WTC11 (cell line): Measurements from ENCODE around the gene ABL1. TPM values are rescaled to one million over a fixed set of nuclear protein-coding genes. Genes with fewer than 3 reads are reported as not detected.

Experiments
- ATAC-seq: fragments of 200-7000 bp; cut with Tn5 transposase; 2 replicates; pipeline ENCODE4 v1.10.0; 2021; ENCODE audit warnings: mild to moderate bottlenecking, moderate library complexity
- CTCF ChIA-PET: fragments of 300-600 bp; sonication (Branson Sonifier 250); formaldehyde crosslinking; loops from one replicate; lab custom pipeline; 2021; ENCODE audit warnings: antibody characterized with exemption; lab: Charles Lee
- POLR2A ChIA-PET: fragments of 350-600 bp; sonication (Branson Sonifier 250); formaldehyde crosslinking; loops from one replicate; lab custom pipeline; 2021; ENCODE audit warnings: antibody characterized with exemption; lab: Charles Lee
- DNase-seq: peaks from one replicate; pipeline ENCODE4 v3.0.0; 2021; ENCODE audit warnings: low spot score
- H3K27ac Mint-ChIP-seq: 2 replicates; pipeline ENCODE4 v1.8.0; 2021; ENCODE audit warnings: mixed read lengths
- H3K27me3 Mint-ChIP-seq: 2 replicates; pipeline ENCODE4 v1.8.0; 2021; ENCODE audit warnings: low read depth, mild to moderate bottlenecking, moderate library complexity, mixed read lengths
- H3K36me3 Mint-ChIP-seq: 2 replicates; pipeline ENCODE4 v1.8.0; 2021; ENCODE audit warnings: mixed read lengths
- H3K4me1 Mint-ChIP-seq: 2 replicates; pipeline ENCODE4 v1.8.0; 2022; ENCODE audit warnings: mixed read lengths
- H3K4me3 Mint-ChIP-seq: 2 replicates; pipeline ENCODE4 v1.8.0; 2021; ENCODE audit warnings: mild to moderate bottlenecking, moderate library complexity, mixed read lengths
- H3K9me3 Mint-ChIP-seq: 2 replicates; pipeline ENCODE4 v1.8.0; 2021; ENCODE audit warnings: mixed read lengths
- ELF4 ChIP-seq: sonication (generic); formaldehyde crosslinking; IDR thresholded peaks from 2 replicates; pipeline ENCODE4 v1.8.1; 2022; ENCODE audit warnings: low read depth, mild to moderate bottlenecking, moderate library complexity, missing genetic modification reagents
- ETV6 ChIP-seq: sonication (generic); formaldehyde crosslinking; IDR thresholded peaks from 2 replicates; pipeline ENCODE4 v1.8.1; 2022; ENCODE audit warnings: mild to moderate bottlenecking, missing genetic modification reagents
- IRF2 ChIP-seq: sonication (generic); formaldehyde crosslinking; IDR thresholded peaks from 2 replicates; pipeline ENCODE4 v1.8.0; 2022; ENCODE audit warnings: low read depth, missing genetic modification reagents, borderline replicate concordance
- KAT7 ChIP-seq: sonication (generic); formaldehyde crosslinking; IDR thresholded peaks from 2 replicates; pipeline ENCODE4 v1.8.1; 2023; ENCODE audit warnings: missing genetic modification reagents, mild to moderate bottlenecking, borderline replicate concordance
- NFATC4 ChIP-seq: fragments of 250-450 bp; sonication (Bioruptor Pico); IDR thresholded peaks from 2 replicates; pipeline ENCODE4 v1.9.0; 2021; ENCODE audit warnings: mild to moderate bottlenecking
- NFE2L1 ChIP-seq: sonication (generic); formaldehyde crosslinking; IDR thresholded peaks from 2 replicates; pipeline ENCODE4 v1.8.1; 2023; ENCODE audit warnings: missing genetic modification reagents
- OVOL2 ChIP-seq: fragments of 250-450 bp; sonication (Bioruptor Pico); IDR thresholded peaks from 2 replicates; pipeline ENCODE4 v1.9.0; 2021; ENCODE audit warnings: mild to moderate bottlenecking, borderline replicate concordance
- TEAD1 ChIP-seq: sonication (generic); formaldehyde crosslinking; IDR thresholded peaks from 2 replicates; pipeline ENCODE4 v1.8.0; 2022; ENCODE audit warnings: mild to moderate bottlenecking, missing genetic modification reagents
- ZNF219 ChIP-seq: sonication (generic); formaldehyde crosslinking; IDR thresholded peaks from 2 replicates; pipeline ENCODE4 v1.8.0; 2023; ENCODE audit warnings: missing genetic modification reagents, mild to moderate bottlenecking, borderline replicate concordance
- total RNA-seq: library from RNA; stranded (reverse); gene quantifications from 3 replicates; pipeline ENCODE4 v1.2.3, GENCODE V29; 2021
- TF ChIP-seq, protein P1 (sequence below): sonication (generic); formaldehyde crosslinking; IDR thresholded peaks from 2 replicates; pipeline ENCODE4 v1.8.1; 2023; ENCODE audit warnings: mild to moderate bottlenecking, moderate library complexity, missing genetic modification reagents
- TF ChIP-seq, protein P2 (sequence below): sonication (generic); formaldehyde crosslinking; conservative IDR thresholded peaks from 2 replicates; pipeline ENCODE4 v1.8.1; 2023; ENCODE audit warnings: mild to moderate bottlenecking, low read depth, missing genetic modification reagents, moderate library complexity
- TF ChIP-seq, protein P3 (sequence below): sonication (generic); formaldehyde crosslinking; IDR thresholded peaks from 2 replicates; pipeline ENCODE4 v1.8.0; 2022; ENCODE audit warnings: mild to moderate bottlenecking, missing genetic modification reagents
- TF ChIP-seq, protein P4 (sequence below): sonication (generic); formaldehyde crosslinking; IDR thresholded peaks from 2 replicates; pipeline ENCODE4 v1.8.1; 2022; ENCODE audit warnings: mild to moderate bottlenecking, moderate library complexity, missing genetic modification reagents
- TF ChIP-seq, protein P5 (sequence below): sonication (generic); formaldehyde crosslinking; IDR thresholded peaks from 2 replicates; pipeline ENCODE4 v1.8.0; 2023; ENCODE audit warnings: missing genetic modification reagents, mild to moderate bottlenecking, borderline replicate concordance
- TF ChIP-seq, protein P6 (sequence below): sonication (generic); formaldehyde crosslinking; IDR thresholded peaks from 2 replicates; pipeline ENCODE4 v1.8.1; 2023; ENCODE audit warnings: mild to moderate bottlenecking, missing genetic modification reagents, moderate library complexity

Gene ABL1
- total RNA-seq, 1 experiment from 2014 or later: 104 TPM

DNA sequence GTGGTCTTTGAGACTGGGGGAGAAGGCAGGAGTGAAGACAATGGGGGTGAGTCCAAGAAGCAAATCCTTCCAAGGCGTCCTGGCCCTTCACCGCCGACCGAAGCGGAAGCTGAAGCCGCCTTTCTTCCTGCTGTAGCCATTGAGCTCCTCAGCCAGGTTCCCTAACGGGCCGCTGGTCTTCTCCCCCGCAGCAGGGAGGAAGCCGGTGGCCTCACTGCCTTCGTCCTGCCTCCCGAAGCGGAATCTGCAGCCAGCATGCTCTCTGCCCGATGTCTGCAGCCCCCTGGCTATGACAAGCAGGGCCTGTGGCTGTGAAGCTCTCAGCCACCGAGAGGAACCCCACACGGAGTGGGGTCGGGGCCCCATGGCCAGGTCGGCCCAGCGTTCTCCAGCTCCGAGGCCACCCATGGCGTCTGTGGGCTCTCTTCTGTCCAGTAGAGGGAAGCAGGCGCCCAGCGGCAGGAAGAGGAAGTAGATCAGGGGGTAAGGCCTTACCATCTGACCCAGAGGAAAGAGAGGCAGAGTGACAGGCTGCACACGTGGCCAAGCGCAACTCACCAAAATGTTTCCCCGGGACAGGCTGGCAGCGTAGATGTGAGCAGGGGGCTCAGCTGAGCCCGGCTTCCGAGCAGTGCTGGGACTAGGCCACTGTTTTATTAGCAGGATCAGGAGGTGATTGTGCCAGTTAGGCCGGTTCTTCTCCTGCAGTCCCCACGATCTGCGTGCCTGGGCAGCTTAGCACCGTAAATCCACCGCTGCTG, 58.5 kb downstream of the ABL1 start (continued):
- TF ChIP-seq, protein P1, sequence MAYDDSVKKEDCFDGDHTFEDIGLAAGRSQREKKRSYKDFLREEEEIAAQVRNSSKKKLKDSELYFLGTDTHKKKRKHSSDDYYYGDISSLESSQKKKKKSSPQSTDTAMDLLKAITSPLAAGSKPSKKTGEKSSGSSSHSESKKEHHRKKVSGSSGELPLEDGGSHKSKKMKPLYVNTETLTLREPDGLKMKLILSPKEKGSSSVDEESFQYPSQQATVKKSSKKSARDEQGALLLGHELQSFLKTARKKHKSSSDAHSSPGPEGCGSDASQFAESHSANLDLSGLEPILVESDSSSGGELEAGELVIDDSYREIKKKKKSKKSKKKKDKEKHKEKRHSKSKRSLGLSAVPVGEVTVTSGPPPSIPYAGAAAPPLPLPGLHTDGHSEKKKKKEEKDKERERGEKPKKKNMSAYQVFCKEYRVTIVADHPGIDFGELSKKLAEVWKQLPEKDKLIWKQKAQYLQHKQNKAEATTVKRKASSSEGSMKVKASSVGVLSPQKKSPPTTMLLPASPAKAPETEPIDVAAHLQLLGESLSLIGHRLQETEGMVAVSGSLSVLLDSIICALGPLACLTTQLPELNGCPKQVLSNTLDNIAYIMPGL: 0 out of 2 replicates have a peak, but pooled peaks have one; percentile 35
- TF ChIP-seq OVOL2 (CRISPR knock-in tag) (no peak), ELF4 (no peak), IRF2 (CRISPR knock-in tag) (no peak)

DNA sequence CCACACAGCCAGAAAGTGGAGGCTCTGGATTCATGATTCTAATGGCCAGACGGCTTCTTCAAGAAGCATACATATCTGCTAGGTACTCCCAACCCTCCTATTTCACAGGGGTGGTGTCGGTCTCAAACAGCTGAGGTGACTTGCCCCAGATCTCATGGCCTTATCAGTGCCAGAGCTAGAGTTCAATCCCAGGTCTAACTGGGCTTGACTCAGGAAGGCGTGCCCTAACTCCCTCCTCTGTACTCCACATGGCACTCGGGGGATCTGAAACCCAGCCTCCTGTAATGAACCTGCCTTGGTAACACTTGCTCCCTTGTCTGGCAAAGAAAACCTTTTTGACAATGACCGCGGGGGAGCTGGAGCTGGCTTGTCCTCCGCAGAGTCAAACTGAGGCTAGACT, 59.5 kb downstream of the ABL1 start:
- no peaks in the 10 kb centered on the region for H3K9me3 Mint-ChIP-seq
- POLR2A ChIA-PET: no interaction called here
- DNase-seq: no peak
- CTCF ChIA-PET: interaction anchor here (1.1 to 8.4 kb wide), 7 partner anchors 29 to 193 kb away, joined by 3 to 69 read pairs (median 14); no protein-coding TSS in a partner anchor
- H3K27ac Mint-ChIP-seq: peak overlapping the region; percentile 60
- no peak overlapping the region for H3K4me3 Mint-ChIP-seq
- no peak for ATAC-seq
- H3K4me1 Mint-ChIP-seq: no peaks in the 10 kb centered on the region
- no peak for TF ChIP-seq TEAD1 (CRISPR knock-in tag)
- TF ChIP-seq, protein P2, sequence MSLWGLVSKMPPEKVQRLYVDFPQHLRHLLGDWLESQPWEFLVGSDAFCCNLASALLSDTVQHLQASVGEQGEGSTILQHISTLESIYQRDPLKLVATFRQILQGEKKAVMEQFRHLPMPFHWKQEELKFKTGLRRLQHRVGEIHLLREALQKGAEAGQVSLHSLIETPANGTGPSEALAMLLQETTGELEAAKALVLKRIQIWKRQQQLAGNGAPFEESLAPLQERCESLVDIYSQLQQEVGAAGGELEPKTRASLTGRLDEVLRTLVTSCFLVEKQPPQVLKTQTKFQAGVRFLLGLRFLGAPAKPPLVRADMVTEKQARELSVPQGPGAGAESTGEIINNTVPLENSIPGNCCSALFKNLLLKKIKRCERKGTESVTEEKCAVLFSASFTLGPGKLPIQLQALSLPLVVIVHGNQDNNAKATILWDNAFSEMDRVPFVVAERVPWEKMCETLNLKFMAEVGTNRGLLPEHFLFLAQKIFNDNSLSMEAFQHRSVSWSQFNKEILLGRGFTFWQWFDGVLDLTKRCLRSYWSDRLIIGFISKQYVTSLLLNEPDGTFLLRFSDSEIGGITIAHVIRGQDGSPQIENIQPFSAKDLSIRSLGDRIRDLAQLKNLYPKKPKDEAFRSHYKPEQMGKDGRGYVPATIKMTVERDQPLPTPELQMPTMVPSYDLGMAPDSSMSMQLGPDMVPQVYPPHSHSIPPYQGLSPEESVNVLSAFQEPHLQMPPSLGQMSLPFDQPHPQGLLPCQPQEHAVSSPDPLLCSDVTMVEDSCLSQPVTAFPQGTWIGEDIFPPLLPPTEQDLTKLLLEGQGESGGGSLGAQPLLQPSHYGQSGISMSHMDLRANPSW: no peak
- no peak for TF ChIP-seq ZNF219 (CRISPR knock-in tag)
- no peak for TF ChIP-seq NFE2L1 (CRISPR knock-in tag)
- TF ChIP-seq, protein P3, sequence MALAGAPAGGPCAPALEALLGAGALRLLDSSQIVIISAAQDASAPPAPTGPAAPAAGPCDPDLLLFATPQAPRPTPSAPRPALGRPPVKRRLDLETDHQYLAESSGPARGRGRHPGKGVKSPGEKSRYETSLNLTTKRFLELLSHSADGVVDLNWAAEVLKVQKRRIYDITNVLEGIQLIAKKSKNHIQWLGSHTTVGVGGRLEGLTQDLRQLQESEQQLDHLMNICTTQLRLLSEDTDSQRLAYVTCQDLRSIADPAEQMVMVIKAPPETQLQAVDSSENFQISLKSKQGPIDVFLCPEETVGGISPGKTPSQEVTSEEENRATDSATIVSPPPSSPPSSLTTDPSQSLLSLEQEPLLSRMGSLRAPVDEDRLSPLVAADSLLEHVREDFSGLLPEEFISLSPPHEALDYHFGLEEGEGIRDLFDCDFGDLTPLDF (CRISPR knock-in tag): no peak
- TF ChIP-seq, protein P4, sequence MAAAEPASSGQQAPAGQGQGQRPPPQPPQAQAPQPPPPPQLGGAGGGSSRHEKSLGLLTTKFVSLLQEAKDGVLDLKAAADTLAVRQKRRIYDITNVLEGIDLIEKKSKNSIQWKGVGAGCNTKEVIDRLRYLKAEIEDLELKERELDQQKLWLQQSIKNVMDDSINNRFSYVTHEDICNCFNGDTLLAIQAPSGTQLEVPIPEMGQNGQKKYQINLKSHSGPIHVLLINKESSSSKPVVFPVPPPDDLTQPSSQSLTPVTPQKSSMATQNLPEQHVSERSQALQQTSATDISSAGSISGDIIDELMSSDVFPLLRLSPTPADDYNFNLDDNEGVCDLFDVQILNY (CRISPR knock-in tag): no peak
- TF ChIP-seq NFATC4: no peak
- no peak for TF ChIP-seq ETV6
- no peak for TF ChIP-seq OVOL2 (CRISPR knock-in tag)
- TF ChIP-seq, protein P5, sequence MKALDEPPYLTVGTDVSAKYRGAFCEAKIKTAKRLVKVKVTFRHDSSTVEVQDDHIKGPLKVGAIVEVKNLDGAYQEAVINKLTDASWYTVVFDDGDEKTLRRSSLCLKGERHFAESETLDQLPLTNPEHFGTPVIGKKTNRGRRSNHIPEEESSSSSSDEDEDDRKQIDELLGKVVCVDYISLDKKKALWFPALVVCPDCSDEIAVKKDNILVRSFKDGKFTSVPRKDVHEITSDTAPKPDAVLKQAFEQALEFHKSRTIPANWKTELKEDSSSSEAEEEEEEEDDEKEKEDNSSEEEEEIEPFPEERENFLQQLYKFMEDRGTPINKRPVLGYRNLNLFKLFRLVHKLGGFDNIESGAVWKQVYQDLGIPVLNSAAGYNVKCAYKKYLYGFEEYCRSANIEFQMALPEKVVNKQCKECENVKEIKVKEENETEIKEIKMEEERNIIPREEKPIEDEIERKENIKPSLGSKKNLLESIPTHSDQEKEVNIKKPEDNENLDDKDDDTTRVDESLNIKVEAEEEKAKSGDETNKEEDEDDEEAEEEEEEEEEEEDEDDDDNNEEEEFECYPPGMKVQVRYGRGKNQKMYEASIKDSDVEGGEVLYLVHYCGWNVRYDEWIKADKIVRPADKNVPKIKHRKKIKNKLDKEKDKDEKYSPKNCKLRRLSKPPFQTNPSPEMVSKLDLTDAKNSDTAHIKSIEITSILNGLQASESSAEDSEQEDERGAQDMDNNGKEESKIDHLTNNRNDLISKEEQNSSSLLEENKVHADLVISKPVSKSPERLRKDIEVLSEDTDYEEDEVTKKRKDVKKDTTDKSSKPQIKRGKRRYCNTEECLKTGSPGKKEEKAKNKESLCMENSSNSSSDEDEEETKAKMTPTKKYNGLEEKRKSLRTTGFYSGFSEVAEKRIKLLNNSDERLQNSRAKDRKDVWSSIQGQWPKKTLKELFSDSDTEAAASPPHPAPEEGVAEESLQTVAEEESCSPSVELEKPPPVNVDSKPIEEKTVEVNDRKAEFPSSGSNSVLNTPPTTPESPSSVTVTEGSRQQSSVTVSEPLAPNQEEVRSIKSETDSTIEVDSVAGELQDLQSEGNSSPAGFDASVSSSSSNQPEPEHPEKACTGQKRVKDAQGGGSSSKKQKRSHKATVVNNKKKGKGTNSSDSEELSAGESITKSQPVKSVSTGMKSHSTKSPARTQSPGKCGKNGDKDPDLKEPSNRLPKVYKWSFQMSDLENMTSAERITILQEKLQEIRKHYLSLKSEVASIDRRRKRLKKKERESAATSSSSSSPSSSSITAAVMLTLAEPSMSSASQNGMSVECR (CRISPR knock-in tag): no peak
- TF ChIP-seq, protein P6, sequence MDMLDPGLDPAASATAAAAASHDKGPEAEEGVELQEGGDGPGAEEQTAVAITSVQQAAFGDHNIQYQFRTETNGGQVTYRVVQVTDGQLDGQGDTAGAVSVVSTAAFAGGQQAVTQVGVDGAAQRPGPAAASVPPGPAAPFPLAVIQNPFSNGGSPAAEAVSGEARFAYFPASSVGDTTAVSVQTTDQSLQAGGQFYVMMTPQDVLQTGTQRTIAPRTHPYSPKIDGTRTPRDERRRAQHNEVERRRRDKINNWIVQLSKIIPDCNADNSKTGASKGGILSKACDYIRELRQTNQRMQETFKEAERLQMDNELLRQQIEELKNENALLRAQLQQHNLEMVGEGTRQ (CRISPR knock-in tag): no peak
- TF ChIP-seq KAT7 (CRISPR knock-in tag): no peak
- H3K36me3 Mint-ChIP-seq: no peaks in the 10 kb centered on the region
- no peaks in the 10 kb centered on the region for H3K27me3 Mint-ChIP-seq
